Activated CD8-positive, alpha-beta memory T cell treated with anti-CD3 and anti-CD28 coated beads for 36 hours (primary cell): Measurements from ENCODE around the gene CADM4. TPM values are rescaled to one million over a fixed set of nuclear protein-coding genes. Genes with fewer than 3 reads are reported as not detected.
"Not testable (repeated sequence)": the region's sequence is repeated elsewhere in the genome, so short reads cannot be mapped to it uniquely, and the experiment has no call there.

Experiments
- CTCF ChIA-PET: fragments of 350-600 bp; sonication (Branson Sonifier 250); formaldehyde crosslinking; loops from one replicate; lab custom pipeline; 2021; ENCODE audit warnings: antibody characterized with exemption; lab: Charles Lee
- POLR2A ChIA-PET: fragments of 350-600 bp; sonication (Branson Sonifier 250); formaldehyde crosslinking; loops from one replicate; lab custom pipeline; 2021; ENCODE audit warnings: antibody characterized with exemption; lab: Charles Lee
- total RNA-seq, 2 experiments: library from RNA; stranded (reverse); gene quantifications; one replicate each; pipeline ENCODE4 v1.2.3, GENCODE V29; 2021

Gene CADM4
- total RNA-seq: under 1 TPM; 0.17 to 0.48 TPM

GRCh38 chr19:43639519-43640423 is at the start of gene CADM4:
CADM4 (minus strand) TSS chr19:43639850; CDS start chr19:43639790, 60 bp downstream.
- POLR2A ChIA-PET: interaction anchor here (0.6 kb wide), 1 partner anchor 44 kb away, joined by 3 read pairs; the partner anchor contains the start of genes IRGQ and ZNF576
- CTCF ChIA-PET: no interaction called here

GRCh38 chr19:43688059-43688701 is 48.5 kb upstream of the CADM4 start:
- CTCF ChIA-PET: no interaction called here
- POLR2A ChIA-PET: no interaction called here

GRCh38 chr19:43687660-43687997 is 48.0 kb upstream of the CADM4 start:
- CTCF ChIA-PET: no interaction called here

GRCh38 chr19:43684326-43684725 is 44.7 kb upstream of the CADM4 start:
- CTCF ChIA-PET: interaction anchor here (0.6 kb wide), 1 partner anchor 69 kb away, joined by 5 read pairs; no protein-coding TSS in a partner anchor
- POLR2A ChIA-PET: no interaction called here

More at GRCh38 chr19:43687660-43687997, 48.0 kb upstream of the CADM4 start:
- POLR2A ChIA-PET: no interaction called here

- CTCF ChIA-PET: interaction anchor here (0.6 kb wide), 1 partner anchor 70 kb away, joined by 5 read pairs; no protein-coding TSS in a partner anchor
- POLR2A ChIA-PET: no interaction called here
Observed at GRCh38 chr19:43683905-43684304, 44.3 kb upstream of the CADM4 start.

GRCh38 chr19:43682824-43683661 is 43.4 kb upstream of the CADM4 start:
- ChIA-PET POLR2A (no interaction called here), CTCF (no interaction called here)

- POLR2A ChIA-PET, CTCF ChIA-PET: not testable (repeated sequence)
Observed at GRCh38 chr19:43682269-43682668, 42.6 kb upstream of the CADM4 start.

- CTCF ChIA-PET: no interaction called here
- POLR2A ChIA-PET: no interaction called here
Observed at GRCh38 chr19:43681821-43682220, 42.2 kb upstream of the CADM4 start.

- ChIA-PET POLR2A (no interaction called here), CTCF (no interaction called here)
Observed at GRCh38 chr19:43678512-43679261, 39.0 kb upstream of the CADM4 start.

GRCh38 chr19:43675906-43676305 is 36.3 kb upstream of the CADM4 start:
- POLR2A ChIA-PET: no interaction called here
- CTCF ChIA-PET: no interaction called here

- CTCF ChIA-PET: no interaction called here
- POLR2A ChIA-PET: no interaction called here
Observed at GRCh38 chr19:43675269-43675879, 35.7 kb upstream of the CADM4 start.

GRCh38 chr19:43674596-43674995 is 34.9 kb upstream of the CADM4 start:
- POLR2A ChIA-PET: interaction anchor here (0.6 kb wide), 1 partner anchor 27 kb away, joined by 9 read pairs; no protein-coding TSS in a partner anchor
- CTCF ChIA-PET: interaction anchor here (0.7 to 1.4 kb wide), 2 partner anchors 9 to 50 kb away, joined by 3 read pairs; no protein-coding TSS in a partner anchor

GRCh38 chr19:43674183-43674582 is 34.5 kb upstream of the CADM4 start:
- POLR2A ChIA-PET: interaction anchor here (0.6 kb wide), 1 partner anchor 28 kb away, joined by 9 read pairs; no protein-coding TSS in a partner anchor
- CTCF ChIA-PET: interaction anchor here (0.7 to 1.4 kb wide), 4 partner anchors 9 to 118 kb away, joined by 3 to 4 read pairs (median 3); no protein-coding TSS in a partner anchor

GRCh38 chr19:43673637-43674036 is 34.0 kb upstream of the CADM4 start:
- CTCF ChIA-PET: interaction anchor here (0.6 to 1.4 kb wide), 5 partner anchors 8 to 149 kb away, joined by 3 to 4 read pairs (median 3); no protein-coding TSS in a partner anchor
- POLR2A ChIA-PET: no interaction called here

GRCh38 chr19:43672061-43672679 is 32.5 kb upstream of the CADM4 start:
- POLR2A ChIA-PET: no interaction called here
- CTCF ChIA-PET: no interaction called here

GRCh38 chr19:43668406-43669109 is 28.9 kb upstream of the CADM4 start:
- ChIA-PET POLR2A (interaction anchor here (0.5 to 1.4 kb wide), 9 partner anchors 85 to 229 kb away, joined by 3 to 5 read pairs (median 4); partner anchors contain the start of genes KCNN4 and SMG9), CTCF (interaction anchor here (0.8 to 1.2 kb wide), 8 partner anchors 10 to 1023 kb away, joined by 3 to 6 read pairs (median 3); partner anchors contain the start of genes KCNN4 and ZNF575)
